ENCODE results near the gene MTAP.

- TF ChIP-seq EZH2 (IDR thresholded peaks at IDR 0.05; ENCODE audit: borderline replicate concordance, insufficient read depth, low read length, poor library complexity, severe bottlenecking) (no peak), POLR2AphosphoS5 (IDR thresholded peaks at IDR 0.05) (no peak), CTCF (IDR thresholded peaks at IDR 0.05; ENCODE audit: poor library complexity, severe bottlenecking) (no peak), TAF1 (IDR thresholded peaks at IDR 0.05; ENCODE audit: low read depth) (no peak), RAD21 (conservative IDR thresholded peaks at IDR 0.05) (no peak), REST (IDR thresholded peaks at IDR 0.05; ENCODE audit: borderline replicate concordance) (no peak), EP300 (conservative IDR thresholded peaks at IDR 0.05; ENCODE audit: poor library complexity, severe bottlenecking) (no peak), SMC3 (conservative IDR thresholded peaks at IDR 0.05; ENCODE audit: poor library complexity) (no peak), MXI1 (conservative IDR thresholded peaks at IDR 0.05; ENCODE audit: poor library complexity, severe bottlenecking) (no peak)
Measured at GRCh38 chr9:21866302-21866701, 63.9 kb downstream of the MTAP start.

Data from neural cell (in vitro differentiated cells).